B cell (primary cell): ENCODE measurements around the gene YWHAG.

ENCODE experiments used
- CTCF ChIP-seq: fragments of 200-600 bp; IDR thresholded peaks from one replicate; pipeline ENCODE4 v1.8.0; 2022; ENCODE audit warnings: antibody characterized with exemption, mild to moderate bottlenecking
- EZH2 ChIP-seq: IDR thresholded peaks from 2 replicates; pipeline ENCODE4 v1.6.1; 2012; ENCODE audit warnings: borderline replicate concordance, low read depth, mild to moderate bottlenecking, moderate library complexity, low read length; ENCODE audit not compliant: insufficient read depth, poor library complexity, severe bottlenecking

DNA sequence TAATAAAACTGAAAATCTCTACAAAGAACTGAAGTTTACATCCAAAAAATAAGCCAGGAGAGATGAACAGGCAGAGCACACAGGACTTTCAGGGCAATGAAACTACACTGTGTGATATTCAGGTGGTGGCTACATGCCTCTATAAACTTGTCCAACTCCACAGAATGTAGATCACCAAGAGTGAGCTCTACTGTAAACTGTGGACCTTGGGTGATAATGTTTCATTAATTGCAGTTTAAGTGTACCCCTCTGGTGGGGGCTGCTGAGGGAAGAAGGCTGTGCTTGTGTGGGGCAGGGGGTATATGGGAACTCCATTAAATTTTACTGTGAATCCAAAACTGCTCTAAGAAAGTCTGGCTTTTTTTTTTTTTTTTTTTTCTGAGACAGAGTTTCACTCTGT, 22.7 kb downstream of the YWHAG start:
- no peak for TF ChIP-seq CTCF
- TF ChIP-seq EZH2: no peak
